8988T (cell line): ENCODE measurements around the gene RLIM.

Source experiments
- DNase-seq: peaks from one replicate; pipeline ENCODE4 v3.0.0; 2011

Gene RLIM

GRCh38 chrX:74536152-74536831 is 78.1 kb downstream of the RLIM start:
- peak; percentile 56 for DNase-seq

GRCh38 chrX:74535408-74536151 is 78.8 kb downstream of the RLIM start:
- no peak for DNase-seq
